LNCaP clone FGC (cell line): ENCODE results near the gene ERBB3.
A peak's percentile ranks its signal among the peaks of the same experiment; 100 is the strongest.

Experiments used
- DNase-seq: peaks from one replicate; pipeline ENCODE4 v3.0.0-alpha.2; 2011; ENCODE audit warnings: low read depth
- H3K4me3 ChIP-seq: 2 replicates; pipeline ENCODE4 v1.5.1; 2011; ENCODE audit warnings: mild to moderate bottlenecking, low read depth, low read length, control low read depth
- CTCF ChIP-seq: IDR thresholded peaks from 2 replicates; pipeline ENCODE4 v1.5.1; 2012; ENCODE audit warnings: mild to moderate bottlenecking; ENCODE audit not compliant: control insufficient read depth, insufficient read depth; ENCODE audit errors: extremely low read depth

Gene ERBB3

DNA sequence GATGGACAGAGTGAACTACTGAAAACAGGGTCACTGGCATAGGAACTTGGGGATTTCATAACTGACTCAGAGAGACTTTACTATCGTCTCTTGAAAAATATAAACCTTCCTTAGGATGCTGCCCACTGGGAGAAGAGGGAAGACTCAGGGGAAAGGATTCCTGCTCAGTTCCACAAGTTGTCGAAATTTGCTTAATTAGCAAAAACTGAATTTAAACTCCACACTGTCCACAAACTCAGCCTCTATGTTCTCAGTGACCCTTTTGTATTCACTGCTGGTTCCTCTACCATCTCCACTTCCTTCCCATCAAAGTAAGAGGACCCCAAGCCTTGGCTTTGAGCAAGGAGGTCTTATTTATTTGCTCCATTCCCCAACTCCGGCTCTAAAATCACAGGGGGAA, 65.3 kb downstream of the ERBB3 start:
- DNase-seq: no peak
- no peak overlapping the region for H3K4me3 ChIP-seq
- no peak for TF ChIP-seq CTCF

GRCh38 chr12:56146492-56147460, 66.8 kb downstream of the ERBB3 start:
- no peak for DNase-seq
- TF ChIP-seq CTCF: no peak
- H3K4me3 ChIP-seq: no peak overlapping the region

- DNase-seq: no peak
- TF ChIP-seq CTCF: no peak
- H3K4me3 ChIP-seq: no peak overlapping the region
Measured at GRCh38 chr12:56150563-56150962, 70.6 kb downstream of the ERBB3 start.

- TF ChIP-seq CTCF: 0 out of 2 replicates have a peak, but pooled peaks have one; percentile 8
- peak overlapping the region; percentile 66 for H3K4me3 ChIP-seq
- no peak for DNase-seq
Measured at GRCh38 chr12:56151672-56152131, 71.7 kb downstream of the ERBB3 start.

DNA sequence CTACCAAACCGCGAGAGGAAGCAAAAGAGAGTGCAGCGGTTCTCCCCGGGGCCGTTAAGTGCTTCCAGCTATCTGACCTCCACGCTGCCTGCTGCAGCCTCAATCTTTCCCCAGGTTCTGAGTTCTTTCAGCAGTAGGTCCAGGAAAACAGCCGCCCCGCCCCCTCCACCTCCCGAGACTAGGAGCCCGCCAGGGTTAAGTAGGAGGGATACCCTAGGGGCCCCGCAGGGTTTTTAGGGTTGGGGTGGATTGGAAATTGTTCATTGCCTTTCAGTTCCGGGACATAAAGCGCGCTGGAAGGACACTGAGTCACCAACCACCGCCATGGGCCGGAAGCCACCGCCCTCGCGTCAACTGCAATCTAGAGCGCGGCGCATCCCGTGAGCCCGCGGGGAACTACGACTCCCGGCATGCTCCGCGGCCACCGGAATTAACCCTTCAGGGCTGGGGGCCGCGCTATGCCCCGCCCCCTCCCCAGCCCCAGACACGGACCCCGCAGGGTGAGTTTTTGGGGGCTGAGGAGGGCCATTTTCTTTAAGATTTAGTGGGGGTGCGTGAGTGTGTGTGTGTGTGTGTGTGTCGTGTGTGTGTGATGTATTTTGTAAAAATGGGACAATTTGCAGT, 72.3 kb downstream of the ERBB3 start, which contains the start of gene MYL6B:
Gene MYL6B (plus strand): TSS at position 456 of the 624 bp plus-strand sequence. CDS start 1,332 bp downstream, outside the sequence.
- H3K4me3 ChIP-seq: peak within 1 kb of the TSS; percentile 66
- TF ChIP-seq CTCF: no peak
- peak; percentile 63 for DNase-seq
